ENCODE data around the gene ADSL. TPM values are rescaled to one million over a fixed set of nuclear protein-coding genes. Genes with fewer than 3 reads are reported as not detected.

The ADSL gene
- total and polyA plus RNA-seq, 9 of the 15 experiments (the other 6 are each of a cell fraction or from before 2014, with no cell fraction given) = 112 to 322 (median 146) TPM

- TF ChIP-seq ZNF609 (CRISPR knock-in tag; IDR thresholded peaks at IDR 0.05; ENCODE audit: borderline replicate concordance) (0 out of 2 replicates have a peak, but pooled peaks have one; percentile 44), PML (IDR thresholded peaks at IDR 0.05; ENCODE audit: low read length) (peak; percentile 98), HMGN3 (IDR thresholded peaks at IDR 0.05; ENCODE audit: borderline replicate concordance, extremely low read depth, insufficient read length, low read depth, low read length) (peak; percentile 95), NR3C1 (CRISPR knock-in tag; IDR thresholded peaks at IDR 0.05) (no peak), ZNF324 (CRISPR knock-in tag; IDR thresholded peaks at IDR 0.05) (no peak), ZNF77 (CRISPR knock-in tag; IDR thresholded peaks at IDR 0.05) (no peak), ZNF224 (CRISPR knock-in tag; IDR thresholded peaks at IDR 0.05) (no peak), CEBPZ (IDR thresholded peaks at IDR 0.05; ENCODE audit: borderline replicate concordance, low read depth, low read length) (no peak), POLR3G (IDR thresholded peaks at IDR 0.05; ENCODE audit: extremely low read depth, insufficient read length, insufficient replicate concordance) (no peak), MYNN (IDR thresholded peaks at IDR 0.05) (no peak), MYNN (CRISPR knock-in tag; IDR thresholded peaks at IDR 0.05) (no peak), ZNF644 (tag; IDR thresholded peaks at IDR 0.05; ENCODE audit: low read depth) (peak; percentile 84), SMAD3 (CRISPR knock-in tag; conservative IDR thresholded peaks at IDR 0.05) (peak; percentile 84), NFIX (CRISPR knock-in tag; IDR thresholded peaks at IDR 0.05; ENCODE audit: low read depth) (no peak), E2F5 (CRISPR knock-in tag; IDR thresholded peaks at IDR 0.05) (no peak), POLR2AphosphoS2 (IDR thresholded peaks at IDR 0.05; ENCODE audit: low read length) (no peak)
- TF ChIP-seq, protein P1, sequence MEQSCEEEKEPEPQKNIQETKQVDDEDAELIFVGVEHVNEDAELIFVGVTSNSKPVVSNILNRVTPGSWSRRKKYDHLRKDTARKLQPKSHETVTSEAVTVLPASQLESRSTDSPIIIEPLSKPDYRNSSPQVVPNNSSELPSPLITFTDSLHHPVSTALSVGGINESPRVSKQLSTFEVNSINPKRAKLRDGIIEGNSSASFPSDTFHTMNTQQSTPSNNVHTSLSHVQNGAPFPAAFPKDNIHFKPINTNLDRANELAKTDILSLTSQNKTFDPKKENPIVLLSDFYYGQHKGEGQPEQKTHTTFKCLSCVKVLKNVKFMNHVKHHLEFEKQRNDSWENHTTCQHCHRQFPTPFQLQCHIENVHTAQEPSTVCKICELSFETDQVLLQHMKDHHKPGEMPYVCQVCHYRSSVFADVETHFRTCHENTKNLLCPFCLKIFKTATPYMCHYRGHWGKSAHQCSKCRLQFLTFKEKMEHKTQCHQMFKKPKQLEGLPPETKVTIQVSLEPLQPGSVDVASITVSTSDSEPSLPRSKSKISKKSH (CRISPR knock-in tag; IDR thresholded peaks at IDR 0.05) = no peak
Observed at GRCh38 chr22:40328546-40329456, 17.5 kb upstream of the ADSL start (continued).

Measured in K562 (cell line).